AG10803 (cell line): ENCODE measurements around the gene MSRB2.

ENCODE experiments used
- DNase-seq: peaks from one replicate; pipeline ENCODE4 v3.0.0; 2010; ENCODE audit warnings: low read depth
- H3K4me3 ChIP-seq: 2 replicates; pipeline ENCODE4 v1.5.1; 2011; ENCODE audit warnings: mild to moderate bottlenecking, low read length, control low read depth
- TF ChIP-seq, protein P1 (sequence below): conservative IDR thresholded peaks from 2 replicates; pipeline ENCODE4 v1.5.1; 2011; ENCODE audit warnings: mild to moderate bottlenecking, low read length, control low read depth, inconsistent platforms

MSRB2 gene

DNA sequence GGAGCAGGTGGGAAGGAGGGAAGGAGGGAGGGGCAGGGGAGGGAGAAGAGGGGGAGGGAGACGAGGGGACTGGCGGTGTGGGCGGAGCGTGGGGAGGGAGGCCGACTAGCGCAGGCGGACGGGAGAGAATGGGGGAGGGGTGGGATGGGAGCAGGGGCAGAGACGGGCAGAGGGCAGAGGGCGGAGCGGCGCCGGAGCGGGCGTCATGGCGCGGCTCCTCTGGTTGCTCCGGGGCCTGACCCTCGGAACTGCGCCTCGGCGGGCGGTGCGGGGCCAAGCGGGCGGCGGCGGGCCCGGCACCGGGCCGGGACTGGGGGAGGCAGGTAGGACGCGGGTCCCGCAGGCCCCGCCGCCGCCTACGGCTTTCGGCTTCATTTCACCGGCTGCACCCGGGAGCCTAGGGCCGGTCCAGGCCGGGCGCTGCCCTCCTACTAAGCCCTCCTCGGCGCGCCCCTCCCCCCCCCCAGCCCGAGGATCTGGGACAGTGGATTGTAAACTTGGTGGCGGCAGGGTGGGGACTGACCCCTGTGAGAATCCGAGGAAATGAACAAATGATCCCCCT, at the start of gene MSRB2:
TSS of gene MSRB2 (plus strand) at position 176 of the 562 bp plus-strand sequence. CDS start at position 206, 30 bp downstream.
- TF ChIP-seq, protein P1, sequence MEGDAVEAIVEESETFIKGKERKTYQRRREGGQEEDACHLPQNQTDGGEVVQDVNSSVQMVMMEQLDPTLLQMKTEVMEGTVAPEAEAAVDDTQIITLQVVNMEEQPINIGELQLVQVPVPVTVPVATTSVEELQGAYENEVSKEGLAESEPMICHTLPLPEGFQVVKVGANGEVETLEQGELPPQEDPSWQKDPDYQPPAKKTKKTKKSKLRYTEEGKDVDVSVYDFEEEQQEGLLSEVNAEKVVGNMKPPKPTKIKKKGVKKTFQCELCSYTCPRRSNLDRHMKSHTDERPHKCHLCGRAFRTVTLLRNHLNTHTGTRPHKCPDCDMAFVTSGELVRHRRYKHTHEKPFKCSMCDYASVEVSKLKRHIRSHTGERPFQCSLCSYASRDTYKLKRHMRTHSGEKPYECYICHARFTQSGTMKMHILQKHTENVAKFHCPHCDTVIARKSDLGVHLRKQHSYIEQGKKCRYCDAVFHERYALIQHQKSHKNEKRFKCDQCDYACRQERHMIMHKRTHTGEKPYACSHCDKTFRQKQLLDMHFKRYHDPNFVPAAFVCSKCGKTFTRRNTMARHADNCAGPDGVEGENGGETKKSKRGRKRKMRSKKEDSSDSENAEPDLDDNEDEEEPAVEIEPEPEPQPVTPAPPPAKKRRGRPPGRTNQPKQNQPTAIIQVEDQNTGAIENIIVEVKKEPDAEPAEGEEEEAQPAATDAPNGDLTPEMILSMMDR: no peak
- H3K4me3 ChIP-seq: peak within 1 kb of the TSS; percentile 75
- DNase-seq: peak; percentile 95

DNA sequence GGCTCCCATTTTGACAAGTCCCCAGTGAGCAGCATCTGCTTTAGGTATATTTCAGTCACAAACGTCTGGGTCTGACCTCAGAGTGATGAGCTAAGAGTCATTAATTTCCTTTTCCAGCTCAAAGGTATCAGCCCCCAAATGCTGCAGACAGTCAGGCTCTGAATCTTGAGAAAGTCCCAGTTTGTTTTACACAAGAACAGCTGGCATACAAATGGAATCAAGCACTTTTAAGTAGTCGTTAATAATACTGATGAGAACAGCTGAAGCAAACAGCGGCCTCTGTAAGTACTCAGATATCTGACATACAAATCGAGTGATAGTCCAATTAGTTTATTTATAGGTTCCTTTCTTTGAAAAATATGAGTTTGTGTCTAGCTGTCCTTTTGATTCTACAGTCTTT, 49.4 kb upstream of the MSRB2 start:
- H3K4me3 ChIP-seq: no peak overlapping the region
- DNase-seq: no peak
- TF ChIP-seq, protein P1: no peak

DNA sequence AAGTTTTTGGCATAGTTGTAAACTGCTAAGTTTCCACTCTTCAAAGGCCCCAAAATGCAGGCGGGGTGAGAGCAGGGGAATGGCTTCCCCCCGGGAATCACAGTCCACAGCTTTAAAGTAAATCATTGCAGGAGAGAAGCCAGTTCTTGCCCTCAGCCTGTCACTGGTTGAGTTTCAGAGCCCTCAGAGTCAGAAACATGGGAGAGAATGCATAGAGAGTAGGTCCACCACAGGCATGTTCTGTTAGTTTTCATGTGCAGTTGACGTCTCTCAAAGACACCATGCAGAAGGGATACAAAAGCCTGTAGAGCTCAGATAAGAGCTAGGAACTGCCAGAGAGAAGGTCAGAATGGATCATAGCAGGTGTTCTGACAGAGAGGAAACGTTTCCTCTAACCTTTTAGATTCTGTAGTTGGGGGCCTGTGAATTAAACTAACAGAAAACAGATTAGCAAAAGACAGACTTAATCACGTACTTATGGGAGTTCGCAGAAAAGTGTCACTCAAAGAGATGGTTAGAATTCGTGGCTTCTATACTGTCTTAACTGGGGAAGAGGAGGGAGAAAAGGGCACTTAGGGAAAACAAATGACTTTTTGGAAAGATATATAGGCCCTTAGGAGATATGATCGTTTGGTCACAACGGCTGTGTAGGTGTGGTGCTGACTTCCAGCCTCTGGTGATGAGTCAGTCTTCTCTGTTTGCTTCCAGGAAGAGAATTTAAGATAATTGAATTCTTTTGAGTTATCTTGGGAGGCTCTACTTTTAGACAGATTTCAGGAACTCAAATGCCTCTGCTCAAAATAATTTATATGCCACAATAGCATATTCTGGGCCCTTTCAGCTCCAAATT, 48.0 kb upstream of the MSRB2 start:
- TF ChIP-seq, protein P1: no peak
- no peak overlapping the region for H3K4me3 ChIP-seq
- no peak for DNase-seq

DNA sequence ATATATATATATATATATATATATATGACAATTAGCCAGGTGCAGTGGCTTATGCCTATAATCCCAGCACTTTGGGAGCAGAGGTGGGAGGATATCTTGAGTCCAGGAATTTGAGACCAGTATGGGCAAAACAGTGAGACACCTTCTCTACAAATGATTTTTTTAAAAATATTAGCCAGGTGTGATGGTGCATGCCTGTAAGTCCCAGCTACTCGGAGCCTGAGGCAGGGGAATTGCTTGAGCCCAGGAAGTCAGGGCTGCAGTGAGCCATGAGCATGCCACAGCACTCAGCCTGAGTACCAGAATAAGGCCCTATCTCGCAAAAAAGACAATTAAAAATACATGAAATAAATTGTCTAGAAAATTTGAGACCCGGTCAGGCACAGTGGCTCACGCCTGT, 47.2 kb upstream of the MSRB2 start:
- TF ChIP-seq, protein P1: no peak
- no peak overlapping the region for H3K4me3 ChIP-seq
- no peak for DNase-seq

DNA sequence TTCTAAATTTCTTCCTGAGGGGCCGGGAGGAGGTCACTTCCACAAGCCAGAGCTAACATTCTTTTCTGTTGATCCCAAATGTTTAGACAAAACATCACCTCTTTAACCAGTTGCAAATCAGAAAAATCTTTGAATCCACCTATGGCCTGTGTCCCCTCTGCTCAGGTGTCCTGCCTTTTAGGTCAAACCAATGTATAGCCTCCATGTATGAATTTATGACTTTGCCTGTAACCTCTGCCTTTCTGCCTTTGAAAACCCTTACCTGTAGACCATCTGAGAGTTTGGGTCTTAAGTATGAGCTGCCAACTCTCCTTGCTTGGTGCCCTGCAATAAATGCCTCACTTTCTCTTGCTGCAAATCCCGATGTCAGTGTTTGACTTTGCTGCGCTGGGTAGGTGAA, 44.1 kb upstream of the MSRB2 start:
- TF ChIP-seq, protein P1: no peak
- H3K4me3 ChIP-seq: no peak overlapping the region
- DNase-seq: no peak

DNA sequence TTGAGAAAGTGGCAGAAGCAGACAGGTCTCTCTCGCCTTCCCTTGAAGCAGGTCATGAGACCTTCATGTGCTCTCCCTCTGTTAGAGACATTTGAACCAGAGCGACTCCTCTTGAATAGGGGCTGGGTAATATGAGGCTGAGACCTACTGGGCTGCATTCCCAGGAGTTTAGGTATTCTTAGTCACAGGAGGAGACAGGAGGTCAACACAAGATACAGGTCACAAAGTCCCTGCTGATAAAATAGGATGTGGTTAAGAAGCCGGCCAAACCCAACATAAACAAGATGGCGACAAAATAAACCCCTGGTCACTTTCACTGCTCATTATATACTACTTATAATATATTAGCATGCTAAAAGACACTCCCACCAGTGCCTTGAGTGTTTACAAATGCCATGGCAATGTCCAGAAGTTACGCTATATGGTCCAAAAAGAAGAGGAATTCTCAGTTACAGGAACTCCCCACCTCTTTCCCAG, 43.5 kb upstream of the MSRB2 start:
- TF ChIP-seq, protein P1: no peak
- DNase-seq: no peak

DNA sequence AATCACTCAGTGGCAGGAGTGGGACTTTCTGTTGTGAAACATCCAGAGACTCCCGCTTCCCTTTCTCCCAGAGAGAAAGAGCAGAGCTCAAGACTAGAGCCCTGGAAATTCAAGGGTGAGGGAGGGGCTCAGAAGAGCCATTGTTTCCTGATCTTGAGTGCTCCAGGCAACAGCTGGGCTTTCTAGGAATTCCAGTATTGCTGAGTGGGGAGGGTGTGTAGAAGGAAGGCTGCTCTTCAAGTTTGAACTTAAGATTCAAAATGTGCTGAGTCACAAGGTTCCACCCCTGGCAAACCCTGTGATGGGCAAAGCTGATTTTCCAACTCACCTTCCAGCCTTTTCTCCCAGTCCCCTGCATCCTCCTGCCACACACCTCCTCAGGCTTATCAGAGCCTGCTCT, 42.3 kb upstream of the MSRB2 start:
- no peak for DNase-seq
- H3K4me3 ChIP-seq: no peak overlapping the region
- TF ChIP-seq, protein P1: no peak

More for the DNA sequence above, 43.5 kb upstream of the MSRB2 start:
- H3K4me3 ChIP-seq: no peak overlapping the region
